T-helper 2 cell treated with Interferon-gamma antibody and Interleukin-4, amounts not matched to agents 100 ng/mL and 5 ng/mL, for 36 hours (primary cell): ENCODE results near the gene CAMK2D. TPM values are rescaled to one million over a fixed set of nuclear protein-coding genes. Genes with fewer than 3 reads are reported as not detected.
"Not testable (repeated sequence)": the region's sequence is repeated elsewhere in the genome, so short reads cannot be mapped to it uniquely, and the experiment has no call there.

ENCODE experiments used
- intact Hi-C: fragments of 100-400 bp; cut with micrococcal nuclease; formaldehyde crosslinking; loops from one replicate; pipeline ENCODE4 v1.15.1; 2023
- total RNA-seq: library from RNA; stranded (reverse); gene quantifications from 2 replicates; pipeline ENCODE4 v1.2.3, GENCODE V29; 2022

CAMK2D gene
- 30.2 and 30.8 TPM in 2 replicates for total RNA-seq

DNA sequence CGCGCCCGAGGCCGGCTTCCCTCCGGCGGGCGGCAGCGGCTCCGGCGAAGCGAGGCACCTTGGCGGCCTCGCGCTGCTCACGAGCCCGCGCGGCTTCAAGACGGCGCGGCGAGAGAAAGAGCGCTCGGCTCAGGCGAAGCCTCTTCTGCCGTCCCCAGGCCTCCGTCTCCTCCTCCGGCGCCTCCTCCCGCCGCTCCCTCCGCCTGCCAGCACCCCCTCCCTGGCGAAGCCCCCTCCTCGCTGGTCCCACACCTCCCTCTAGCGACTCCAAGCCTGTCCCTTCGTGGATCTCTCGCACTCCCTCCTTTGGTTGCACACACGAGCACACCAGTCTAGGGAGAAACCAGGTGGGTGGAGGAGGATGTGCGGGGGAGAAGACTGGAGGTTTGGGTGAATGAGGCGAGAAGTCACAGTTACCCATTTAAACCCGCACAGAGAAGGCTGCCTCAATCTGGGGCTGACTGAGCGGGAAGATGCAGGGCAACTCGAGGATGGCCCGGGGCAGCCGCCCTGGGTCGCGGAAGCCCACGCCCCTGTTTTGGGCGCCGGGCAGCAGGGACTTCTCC lies at the start of gene CAMK2D:
TSS of gene CAMK2D (minus strand) at position 119 of the 566 bp plus-strand sequence. CDS start 670 bp downstream, outside the sequence.
- intact Hi-C loops, result loop anchor here (1.0 to 5.0 kb wide), 11 partner anchors 34 to 1614 kb away; partner anchors contain the start of genes AP1AR, FAM241A, LARP7 and ZGRF1

DNA sequence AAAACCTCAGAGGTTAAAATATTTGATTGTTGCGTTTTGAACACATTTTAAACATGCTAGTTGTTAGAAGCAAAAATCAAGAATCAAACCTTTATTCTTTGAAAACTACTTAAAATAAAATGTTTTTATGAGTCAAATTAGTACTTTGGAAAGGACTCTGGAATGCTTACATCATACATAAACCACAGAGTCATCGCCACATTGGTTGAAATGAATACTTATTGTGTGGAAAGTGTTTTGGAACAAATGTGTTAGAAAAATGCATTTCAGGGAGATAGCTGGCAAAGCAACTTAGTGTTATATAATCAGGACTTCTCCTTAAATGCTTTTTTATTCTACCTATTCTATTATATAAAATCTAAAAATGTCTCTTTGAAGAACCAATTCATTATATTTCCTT lies 49.4 kb upstream of the CAMK2D start:
- intact Hi-C loops, result no loop called here

DNA sequence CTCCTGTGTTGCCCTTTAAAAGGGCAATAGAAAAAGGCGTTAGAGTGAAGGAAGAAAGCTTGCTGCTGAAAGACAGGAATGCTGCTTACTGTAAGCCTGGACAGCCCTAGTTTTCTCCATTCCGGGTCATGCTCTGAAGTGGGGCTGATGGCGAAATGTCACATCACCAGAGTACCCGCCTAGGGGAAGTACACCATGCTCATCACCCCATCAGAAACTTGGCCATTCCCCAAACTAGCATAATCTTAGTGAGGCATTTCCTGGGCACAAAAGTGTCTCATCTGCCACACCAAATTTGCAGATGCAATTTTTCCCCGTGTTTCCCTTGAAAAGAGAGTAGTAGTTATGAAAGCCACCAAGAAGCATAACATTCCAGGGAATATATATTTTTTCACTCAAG lies 47.8 kb upstream of the CAMK2D start:
- intact Hi-C loops, result no loop called here

DNA sequence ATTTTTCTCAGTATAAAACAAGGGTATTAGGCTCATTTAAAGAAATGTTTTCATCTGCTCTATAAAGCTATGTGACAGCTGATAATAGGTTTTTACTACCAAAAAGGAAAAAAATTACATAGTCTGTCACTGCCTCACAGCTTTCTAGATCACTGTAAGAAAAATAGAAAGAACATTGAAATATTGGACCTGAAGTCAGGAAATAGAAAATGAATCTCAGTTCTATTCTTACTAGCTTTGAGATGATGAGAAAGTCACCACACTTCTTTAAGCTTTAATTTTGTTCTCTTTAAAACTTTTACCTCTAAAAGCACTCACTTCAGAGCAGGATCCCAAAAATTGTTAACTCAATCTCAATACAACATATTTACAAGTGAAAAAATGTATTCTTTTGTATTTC lies 45.3 kb upstream of the CAMK2D start:
- intact Hi-C loops, result no loop called here

- intact Hi-C loops, result no loop called here
These were observed 40.3 kb upstream of the CAMK2D start for GRCh38 chr4:113801882-113802281.

GRCh38 chr4:113796381-113796780 lies 34.8 kb upstream of the CAMK2D start:
- intact Hi-C loops, result not testable (repeated sequence)

- intact Hi-C loops, result no loop called here
These were observed 28.9 kb upstream of the CAMK2D start for GRCh38 chr4:113790478-113790877.

- intact Hi-C loops, result no loop called here
These were observed 27.4 kb upstream of the CAMK2D start for GRCh38 chr4:113788888-113789287.

DNA sequence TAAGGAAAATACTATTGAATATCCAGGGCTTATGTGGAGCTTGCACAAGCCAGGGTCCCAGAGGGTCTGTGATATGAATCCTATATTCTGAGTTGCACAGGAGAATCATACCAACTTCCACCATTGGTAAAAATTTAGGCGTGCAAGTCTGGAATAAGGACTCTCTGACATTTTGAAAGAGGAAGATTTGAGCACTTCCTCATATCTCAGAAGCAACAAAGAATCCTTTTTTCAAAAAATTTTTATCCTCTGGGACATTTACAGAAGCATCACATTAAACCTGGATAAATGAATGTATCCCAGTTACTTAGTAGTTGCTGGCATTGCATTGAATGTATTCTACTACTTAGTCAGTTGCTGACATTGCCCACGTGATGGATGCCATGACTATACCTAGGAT lies 24.2 kb upstream of the CAMK2D start:
- intact Hi-C loops, result no loop called here

DNA sequence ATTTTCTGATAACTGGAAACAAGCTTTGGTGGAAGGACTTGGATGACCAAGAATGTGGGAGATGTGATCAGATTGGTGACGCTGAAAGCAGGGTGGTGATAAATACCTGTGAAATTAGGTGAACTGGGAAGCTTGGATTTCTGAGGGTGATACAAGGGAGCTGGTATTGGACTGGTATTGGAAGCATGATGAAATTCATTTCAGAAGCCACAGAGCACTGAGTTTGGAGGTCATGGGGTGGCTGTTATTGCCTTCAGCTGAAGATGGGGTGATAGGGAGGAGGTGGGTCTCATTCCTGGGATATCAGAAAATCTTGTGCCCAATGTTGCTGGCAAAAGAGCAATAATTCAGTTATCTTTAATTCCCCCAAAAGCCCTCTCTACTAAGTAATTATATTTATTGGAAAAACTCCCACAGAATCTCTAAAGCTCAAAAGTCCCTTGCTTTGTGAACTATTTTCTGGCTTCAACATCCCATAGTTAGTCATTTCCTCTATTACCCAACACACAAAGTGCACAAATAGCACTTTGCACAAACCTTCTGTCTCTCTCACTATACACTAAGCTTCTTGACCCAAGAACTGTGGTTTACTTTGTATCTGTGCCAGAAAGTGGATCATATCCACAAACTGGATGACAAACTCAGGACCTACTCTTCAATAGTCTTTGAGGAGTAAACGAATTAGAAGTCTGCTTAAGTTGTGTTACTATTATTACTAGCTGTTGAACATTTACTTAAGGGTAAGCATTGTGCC lies 23.1 kb upstream of the CAMK2D start:
- intact Hi-C loops, result loop anchor here (5.0 kb wide), 1 partner anchor 288 kb away; no protein-coding TSS in a partner anchor

DNA sequence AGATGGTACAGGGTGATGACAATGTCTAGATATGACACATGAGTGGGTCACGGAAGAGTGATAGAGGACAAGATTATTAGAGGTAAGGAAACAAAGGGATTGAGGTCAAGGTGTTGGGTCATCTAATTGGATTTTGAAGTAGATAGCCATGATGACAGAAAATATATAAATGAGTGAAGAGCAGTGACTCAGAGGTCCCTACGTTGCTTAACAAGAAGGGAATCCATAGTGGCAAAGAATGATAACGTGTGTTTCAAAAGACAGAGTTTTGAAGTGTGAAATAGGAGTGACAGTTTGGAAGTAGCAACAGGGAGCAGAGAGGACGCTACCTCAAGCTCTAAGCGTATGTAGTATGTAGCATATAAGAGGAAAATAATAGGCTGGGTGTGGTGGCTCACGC lies 22.2 kb upstream of the CAMK2D start:
- intact Hi-C loops, result loop anchor here (5.0 kb wide), 1 partner anchor 289 kb away; no protein-coding TSS in a partner anchor

DNA sequence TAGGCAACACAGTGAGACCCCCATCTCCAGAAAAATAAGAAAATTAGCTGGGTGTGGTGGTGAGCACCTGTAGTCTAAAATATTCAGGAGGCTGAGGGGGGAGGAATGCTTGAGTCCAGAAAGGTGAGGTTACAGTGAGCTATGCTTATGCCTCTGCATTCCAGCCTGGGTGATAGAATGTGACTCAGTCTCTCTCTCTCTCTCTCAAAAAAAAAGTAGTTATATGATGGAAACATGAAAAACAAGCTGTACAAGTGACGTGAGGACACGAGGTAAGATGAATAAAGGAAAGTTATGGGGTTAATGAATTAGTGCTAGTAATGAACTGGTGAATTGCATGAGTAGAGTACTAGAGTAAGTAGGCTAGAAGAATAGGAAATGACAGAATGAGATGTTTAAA lies 21.8 kb upstream of the CAMK2D start:
- intact Hi-C loops, result loop anchor here (5.0 kb wide), 1 partner anchor 289 kb away; no protein-coding TSS in a partner anchor

GRCh38 chr4:113781439-113782040 lies 20.0 kb upstream of the CAMK2D start:
- intact Hi-C loops, result loop anchor here (5.0 kb wide), 1 partner anchor 291 kb away; no protein-coding TSS in a partner anchor

DNA sequence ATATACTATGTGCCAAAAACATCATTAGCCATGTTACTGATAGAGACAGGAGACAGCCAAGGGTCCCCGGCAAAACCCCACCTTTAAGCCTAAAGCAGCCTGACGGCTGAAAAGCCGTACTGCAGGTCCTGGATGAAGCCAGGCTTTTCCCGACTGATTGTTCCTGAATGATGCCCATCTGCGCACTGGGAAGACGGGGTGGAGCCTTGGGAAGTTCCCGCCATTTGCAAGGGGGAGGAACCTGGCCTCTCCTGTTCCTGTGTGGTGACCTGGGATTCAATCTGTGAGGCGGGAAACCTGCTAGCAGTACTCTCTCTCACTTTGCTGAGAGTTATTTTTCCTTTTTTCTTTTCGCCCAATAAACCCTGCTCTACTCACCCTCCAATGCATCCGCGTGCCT lies 15.1 kb upstream of the CAMK2D start:
- intact Hi-C loops, result no loop called here

DNA sequence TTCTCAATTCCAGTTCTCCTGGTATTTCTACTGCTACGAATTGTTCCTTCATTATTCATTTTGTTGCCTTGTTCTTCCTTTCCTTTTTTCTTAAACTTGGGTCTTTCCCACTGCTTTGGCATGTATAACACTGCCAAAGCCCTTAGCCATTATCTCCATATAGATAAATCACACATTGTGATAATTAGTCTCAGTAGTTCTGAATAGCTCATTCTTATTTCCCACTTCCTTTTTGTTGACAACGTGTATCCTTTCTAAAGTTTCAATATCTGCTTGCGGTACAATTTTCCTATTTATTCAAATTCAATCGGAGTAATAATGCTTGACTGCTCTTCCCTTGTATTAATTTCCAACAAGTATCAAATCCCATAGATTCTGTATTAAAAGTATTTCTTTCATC lies 14.5 kb upstream of the CAMK2D start:
- intact Hi-C loops, result no loop called here

DNA sequence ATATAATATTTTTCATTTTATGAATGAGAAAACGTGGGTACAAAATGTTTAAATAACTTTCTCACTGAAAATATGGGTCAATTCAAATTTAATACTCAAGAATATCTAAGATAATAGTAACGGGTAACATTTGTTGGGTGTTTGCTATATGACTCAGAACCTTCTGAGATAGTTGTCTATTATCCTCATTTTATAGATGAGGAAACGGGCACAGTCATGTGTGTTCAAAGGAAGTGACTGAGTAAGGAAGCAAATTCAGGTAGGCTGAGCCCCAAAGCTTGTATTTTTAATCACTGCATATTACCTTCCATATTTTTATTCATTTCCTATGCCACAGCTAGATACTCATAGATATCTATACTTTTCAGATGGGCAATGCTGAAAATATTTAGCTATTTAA lies 12.2 kb upstream of the CAMK2D start:
- intact Hi-C loops, result no loop called here

DNA sequence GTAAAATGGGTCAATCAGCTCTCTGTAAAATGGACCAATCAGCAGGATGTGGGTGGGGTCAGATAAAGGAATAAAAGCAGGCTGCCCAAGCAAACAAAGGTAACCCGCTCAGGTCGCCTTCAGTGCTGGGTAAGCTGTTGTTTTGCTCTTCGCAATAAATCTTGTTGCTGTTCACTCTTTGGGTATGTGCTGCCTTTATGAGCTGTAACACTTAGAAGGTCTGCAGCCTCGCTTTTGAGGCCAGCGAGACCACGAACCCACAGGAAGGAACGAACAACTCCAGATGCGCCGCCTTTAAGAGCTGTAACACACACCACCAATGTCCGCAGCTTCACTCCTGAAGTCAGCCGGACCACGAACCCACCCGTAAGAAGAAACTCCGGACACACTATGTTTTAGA lies 11.5 kb upstream of the CAMK2D start:
- intact Hi-C loops, result no loop called here

DNA sequence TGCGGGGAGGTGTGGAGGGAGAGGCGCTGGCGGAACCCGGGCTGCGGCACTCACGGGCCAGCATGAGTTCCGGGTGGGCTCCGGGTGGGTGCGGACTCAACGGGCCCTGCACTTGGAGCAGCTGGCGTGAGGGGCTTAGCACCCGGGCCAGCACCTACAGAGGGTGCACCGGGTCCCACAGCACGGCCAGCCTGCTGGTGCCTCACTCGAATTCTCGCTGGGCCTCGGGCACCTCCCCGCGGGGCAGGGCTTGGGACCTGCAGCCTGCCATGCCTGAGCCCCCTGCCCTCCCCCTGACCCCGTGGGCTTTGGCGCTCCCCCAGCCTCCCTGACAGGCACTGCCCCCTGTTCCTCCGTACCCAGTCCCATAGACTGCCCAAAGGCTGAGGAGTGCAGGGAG lies 10.8 kb upstream of the CAMK2D start:
- intact Hi-C loops, result no loop called here

- intact Hi-C loops, result no loop called here
These were observed 8.2 kb upstream of the CAMK2D start for GRCh38 chr4:113769744-113770143.

DNA sequence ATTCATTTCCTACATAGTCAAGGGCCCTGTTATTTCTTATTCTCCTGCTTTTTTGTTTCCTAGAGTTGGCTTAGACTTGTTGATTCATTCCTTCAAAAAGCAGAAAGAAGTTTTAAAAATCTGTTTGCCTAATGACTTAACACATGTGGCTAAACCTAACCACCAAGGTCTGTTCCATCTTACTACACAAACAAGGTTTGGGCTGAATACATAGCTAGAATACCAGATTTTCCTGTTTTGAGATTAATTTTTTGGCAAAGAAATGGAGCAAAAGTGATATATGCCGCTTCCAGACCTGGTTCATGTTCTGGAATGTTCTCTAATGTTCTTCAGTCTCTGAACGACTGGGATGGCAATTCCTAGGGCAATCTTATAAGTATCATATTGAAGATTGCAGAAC lies 7.4 kb upstream of the CAMK2D start:
- intact Hi-C loops, result no loop called here

GRCh38 chr4:113766882-113767281 lies 5.3 kb upstream of the CAMK2D start:
- intact Hi-C loops, result no loop called here

DNA sequence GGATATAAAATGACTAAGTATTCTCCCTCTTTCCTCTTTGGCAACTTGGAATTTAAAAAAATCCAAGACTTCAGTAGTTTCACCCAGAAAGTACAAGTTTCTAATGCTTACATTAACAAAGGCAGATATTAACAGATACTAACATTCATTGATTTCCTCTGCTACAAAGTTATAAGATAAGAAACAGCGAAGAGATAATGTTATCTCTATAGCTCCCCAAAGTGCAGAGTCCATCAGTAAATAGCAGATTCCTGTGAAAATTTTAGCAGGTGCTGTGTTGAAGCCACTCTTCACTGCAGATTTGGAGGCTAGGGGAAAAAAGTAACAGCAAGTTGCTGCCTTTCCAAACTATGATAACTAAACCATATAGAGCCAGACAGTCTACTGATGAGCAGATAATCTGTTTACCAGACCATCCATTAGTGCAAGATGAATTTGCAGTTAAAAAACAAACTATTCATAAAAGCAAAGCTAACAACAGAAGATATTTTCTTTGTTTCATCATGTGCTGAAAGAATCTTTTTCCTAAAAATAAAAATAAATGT lies 3.3 kb upstream of the CAMK2D start:
- intact Hi-C loops, result loop anchor here (5.0 kb wide), 3 partner anchors 37 to 1617 kb away; partner anchors contain the start of genes AP1AR and FAM241A
